Measurements from ENCODE around the gene BCAS3.

The BCAS3 gene

GRCh38 chr17:60832151-60832585 is 154.5 kb downstream of the BCAS3 start:
- no peak for TF ChIP-seq YY1 (IDR thresholded peaks at IDR 0.05; ENCODE audit: low read depth)
- TF ChIP-seq USF1 (IDR thresholded peaks at IDR 0.05), result no peak
- no peak for TF ChIP-seq EP300 (IDR thresholded peaks at IDR 0.05; ENCODE audit: borderline replicate concordance)
- TF ChIP-seq CREB1 (IDR thresholded peaks at IDR 0.05; ENCODE audit: low read depth), result no peak
- TF ChIP-seq TEAD4 (IDR thresholded peaks at IDR 0.05), result no peak
- TF ChIP-seq TCF12 (IDR thresholded peaks at IDR 0.05; ENCODE audit: low read depth), result no peak
- TF ChIP-seq FOXM1 (IDR thresholded peaks at IDR 0.05; ENCODE audit: borderline replicate concordance, low read depth), result no peak

DNA sequence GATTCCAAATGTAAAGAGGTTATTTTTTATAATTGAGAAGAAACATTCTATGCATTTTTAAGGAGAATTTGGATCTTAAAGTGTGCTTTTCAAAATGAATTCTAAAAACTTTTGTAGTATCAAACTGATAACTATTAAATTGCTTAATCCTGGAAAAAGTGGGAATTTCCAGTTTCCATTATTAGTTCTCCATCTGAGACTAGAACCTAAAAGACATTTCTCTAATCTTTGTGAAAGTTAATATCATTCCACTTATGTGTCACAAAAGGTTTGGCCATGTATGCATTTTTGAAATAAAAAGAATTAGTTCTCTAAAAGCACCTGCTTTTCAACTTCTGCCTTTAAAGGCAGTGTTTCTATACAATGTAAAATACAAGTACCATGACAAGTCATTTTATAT is 155.0 kb downstream of the BCAS3 start:
- TF ChIP-seq EP300 (IDR thresholded peaks at IDR 0.05; ENCODE audit: borderline replicate concordance), result no peak

GRCh38 chr17:60840456-60840855 is 162.8 kb downstream of the BCAS3 start:
- TF ChIP-seq TCF12 (IDR thresholded peaks at IDR 0.05; ENCODE audit: low read depth) (no peak), TEAD4 (IDR thresholded peaks at IDR 0.05) (no peak), YY1 (IDR thresholded peaks at IDR 0.05; ENCODE audit: low read depth) (no peak)

GRCh38 chr17:60845012-60845411 is 167.4 kb downstream of the BCAS3 start:
- TF ChIP-seq TEAD4 (IDR thresholded peaks at IDR 0.05), result no peak
- TF ChIP-seq TCF12 (IDR thresholded peaks at IDR 0.05; ENCODE audit: low read depth), result no peak
- no peak for TF ChIP-seq RAD21 (IDR thresholded peaks at IDR 0.05; ENCODE audit: low read depth)
- TF ChIP-seq EP300 (IDR thresholded peaks at IDR 0.05; ENCODE audit: borderline replicate concordance), result no peak

DNA sequence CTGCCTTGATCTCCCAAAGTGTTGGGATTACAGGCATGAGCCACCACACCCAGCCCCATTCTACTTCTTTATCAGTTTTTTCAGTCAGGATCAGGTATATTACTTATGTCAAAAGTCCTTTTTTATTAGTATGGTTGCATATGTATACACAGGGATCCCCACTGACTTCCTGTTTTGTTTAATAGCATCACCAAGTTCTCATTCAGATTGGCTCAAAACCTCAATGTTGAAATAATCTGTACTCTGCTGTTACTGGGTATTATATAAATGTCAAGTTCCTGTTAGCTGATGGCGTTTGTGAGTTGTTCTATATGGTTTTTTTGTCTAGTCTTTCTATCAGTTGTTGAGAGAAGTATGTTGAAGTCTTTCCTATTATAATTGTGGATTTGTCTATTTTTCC is 168.5 kb downstream of the BCAS3 start:
- TF ChIP-seq FOXM1 (IDR thresholded peaks at IDR 0.05; ENCODE audit: borderline replicate concordance, low read depth) (no peak), MAX (IDR thresholded peaks at IDR 0.05) (no peak), TAF1 (IDR thresholded peaks at IDR 0.05; ENCODE audit: low read depth) (no peak), CEBPB (IDR thresholded peaks at IDR 0.05) (no peak), RAD21 (IDR thresholded peaks at IDR 0.05; ENCODE audit: low read depth) (no peak), USF1 (IDR thresholded peaks at IDR 0.05) (no peak), EGR1 (IDR thresholded peaks at IDR 0.05) (no peak), YY1 (IDR thresholded peaks at IDR 0.05; ENCODE audit: low read depth) (no peak), CREB1 (IDR thresholded peaks at IDR 0.05; ENCODE audit: low read depth) (no peak), TCF12 (IDR thresholded peaks at IDR 0.05; ENCODE audit: low read depth) (no peak), ZBTB7A (IDR thresholded peaks at IDR 0.05; ENCODE audit: low read depth) (no peak), EP300 (IDR thresholded peaks at IDR 0.05; ENCODE audit: borderline replicate concordance) (no peak), TEAD4 (IDR thresholded peaks at IDR 0.05) (no peak), NFIC (IDR thresholded peaks at IDR 0.05) (no peak)
- TF ChIP-seq, protein P1, sequence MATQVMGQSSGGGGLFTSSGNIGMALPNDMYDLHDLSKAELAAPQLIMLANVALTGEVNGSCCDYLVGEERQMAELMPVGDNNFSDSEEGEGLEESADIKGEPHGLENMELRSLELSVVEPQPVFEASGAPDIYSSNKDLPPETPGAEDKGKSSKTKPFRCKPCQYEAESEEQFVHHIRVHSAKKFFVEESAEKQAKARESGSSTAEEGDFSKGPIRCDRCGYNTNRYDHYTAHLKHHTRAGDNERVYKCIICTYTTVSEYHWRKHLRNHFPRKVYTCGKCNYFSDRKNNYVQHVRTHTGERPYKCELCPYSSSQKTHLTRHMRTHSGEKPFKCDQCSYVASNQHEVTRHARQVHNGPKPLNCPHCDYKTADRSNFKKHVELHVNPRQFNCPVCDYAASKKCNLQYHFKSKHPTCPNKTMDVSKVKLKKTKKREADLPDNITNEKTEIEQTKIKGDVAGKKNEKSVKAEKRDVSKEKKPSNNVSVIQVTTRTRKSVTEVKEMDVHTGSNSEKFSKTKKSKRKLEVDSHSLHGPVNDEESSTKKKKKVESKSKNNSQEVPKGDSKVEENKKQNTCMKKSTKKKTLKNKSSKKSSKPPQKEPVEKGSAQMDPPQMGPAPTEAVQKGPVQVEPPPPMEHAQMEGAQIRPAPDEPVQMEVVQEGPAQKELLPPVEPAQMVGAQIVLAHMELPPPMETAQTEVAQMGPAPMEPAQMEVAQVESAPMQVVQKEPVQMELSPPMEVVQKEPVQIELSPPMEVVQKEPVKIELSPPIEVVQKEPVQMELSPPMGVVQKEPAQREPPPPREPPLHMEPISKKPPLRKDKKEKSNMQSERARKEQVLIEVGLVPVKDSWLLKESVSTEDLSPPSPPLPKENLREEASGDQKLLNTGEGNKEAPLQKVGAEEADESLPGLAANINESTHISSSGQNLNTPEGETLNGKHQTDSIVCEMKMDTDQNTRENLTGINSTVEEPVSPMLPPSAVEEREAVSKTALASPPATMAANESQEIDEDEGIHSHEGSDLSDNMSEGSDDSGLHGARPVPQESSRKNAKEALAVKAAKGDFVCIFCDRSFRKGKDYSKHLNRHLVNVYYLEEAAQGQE (IDR thresholded peaks at IDR 0.05; ENCODE audit: low read depth), result no peak

DNA sequence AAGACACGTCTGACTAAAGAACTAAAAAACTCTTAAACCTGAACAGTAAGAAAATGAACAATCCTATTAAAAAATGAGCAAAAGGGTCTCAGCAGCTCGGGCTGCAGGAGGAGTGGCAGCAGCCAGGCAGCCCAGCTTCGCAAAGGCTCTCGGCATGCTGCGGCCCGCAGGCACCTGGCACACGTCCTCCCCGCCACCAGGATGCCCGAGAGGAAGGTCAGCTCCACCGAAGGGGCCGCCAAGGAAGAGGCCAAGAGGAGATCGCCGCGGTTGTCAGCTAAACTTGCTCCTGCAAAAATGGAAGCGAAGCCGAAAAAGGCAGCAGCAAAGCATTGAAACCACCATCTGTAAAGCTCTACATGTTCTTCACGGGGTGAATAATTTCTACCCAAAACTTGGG is 173.5 kb downstream of the BCAS3 start:
- TF ChIP-seq EGR1 (IDR thresholded peaks at IDR 0.05) (no peak), TCF12 (IDR thresholded peaks at IDR 0.05; ENCODE audit: low read depth) (no peak), YY1 (IDR thresholded peaks at IDR 0.05; ENCODE audit: low read depth) (no peak), RAD21 (IDR thresholded peaks at IDR 0.05; ENCODE audit: low read depth) (no peak), CREB1 (IDR thresholded peaks at IDR 0.05; ENCODE audit: low read depth) (no peak), FOXM1 (IDR thresholded peaks at IDR 0.05; ENCODE audit: borderline replicate concordance, low read depth) (no peak), NFIC (IDR thresholded peaks at IDR 0.05) (no peak), TEAD4 (IDR thresholded peaks at IDR 0.05) (no peak), ZBTB7A (IDR thresholded peaks at IDR 0.05; ENCODE audit: low read depth) (no peak), MAX (IDR thresholded peaks at IDR 0.05) (no peak), EP300 (IDR thresholded peaks at IDR 0.05; ENCODE audit: borderline replicate concordance) (no peak), CEBPB (IDR thresholded peaks at IDR 0.05) (no peak), USF1 (IDR thresholded peaks at IDR 0.05) (no peak), TAF1 (IDR thresholded peaks at IDR 0.05; ENCODE audit: low read depth) (no peak)

- TF ChIP-seq EP300 (IDR thresholded peaks at IDR 0.05; ENCODE audit: borderline replicate concordance) (no peak), NFIC (IDR thresholded peaks at IDR 0.05) (no peak), RAD21 (IDR thresholded peaks at IDR 0.05; ENCODE audit: low read depth) (no peak), CREB1 (IDR thresholded peaks at IDR 0.05; ENCODE audit: low read depth) (no peak), EGR1 (IDR thresholded peaks at IDR 0.05) (no peak)
These were observed 180.0 kb downstream of the BCAS3 start for GRCh38 chr17:60857556-60858080.

DNA sequence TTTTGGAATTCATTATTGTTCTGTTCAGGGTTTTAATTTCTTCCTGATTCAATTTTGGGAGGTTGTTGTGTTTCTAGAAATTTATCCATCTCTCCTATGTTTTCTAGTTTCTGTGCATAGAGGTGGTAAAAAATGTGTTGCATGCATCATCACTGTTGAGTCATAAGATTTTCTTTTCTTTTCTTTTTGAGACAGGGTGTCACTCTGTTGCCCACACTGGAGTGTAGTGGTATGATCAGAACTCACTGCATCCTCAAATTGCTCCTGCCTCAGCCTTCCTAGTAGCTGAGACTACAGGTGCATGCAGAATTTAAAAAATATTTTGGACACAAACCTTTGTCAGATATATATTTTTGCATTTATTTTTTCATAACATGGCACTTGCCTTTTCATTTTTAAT is 184.8 kb downstream of the BCAS3 start:
- TF ChIP-seq TEAD4 (IDR thresholded peaks at IDR 0.05), result no peak
- TF ChIP-seq EGR1 (IDR thresholded peaks at IDR 0.05), result no peak
- TF ChIP-seq ZBTB7A (IDR thresholded peaks at IDR 0.05; ENCODE audit: low read depth), result no peak
- TF ChIP-seq RAD21 (IDR thresholded peaks at IDR 0.05; ENCODE audit: low read depth), result no peak
- no peak for TF ChIP-seq TAF1 (IDR thresholded peaks at IDR 0.05; ENCODE audit: low read depth)
- TF ChIP-seq MAX (IDR thresholded peaks at IDR 0.05), result no peak
- TF ChIP-seq YY1 (IDR thresholded peaks at IDR 0.05; ENCODE audit: low read depth), result no peak
- no peak for TF ChIP-seq CREB1 (IDR thresholded peaks at IDR 0.05; ENCODE audit: low read depth)
- TF ChIP-seq TCF12 (IDR thresholded peaks at IDR 0.05; ENCODE audit: low read depth), result no peak
- no peak for TF ChIP-seq FOXM1 (IDR thresholded peaks at IDR 0.05; ENCODE audit: borderline replicate concordance, low read depth)
- no peak for TF ChIP-seq EP300 (IDR thresholded peaks at IDR 0.05; ENCODE audit: borderline replicate concordance)

All from Ishikawa (cell line).